Neuronal stem cell (in vitro differentiated cells): Measurements from ENCODE around the gene GAGE12G.
"Not testable (repeated sequence)": the region's sequence is repeated elsewhere in the genome, so short reads cannot be mapped to it uniquely, and the experiment has no call there.

Source experiments
- DNase-seq: peaks from one replicate; pipeline ENCODE4 v3.0.0-alpha.2; 2013; ENCODE audit warnings: low spot score
- H2AFZ ChIP-seq: one replicate; pipeline ENCODE4 v1.6.1; 2013; ENCODE audit warnings: mild to moderate bottlenecking, low read length, inconsistent platforms
- H2AK5ac ChIP-seq: 2 replicates; pipeline ENCODE4 v1.6.1; 2013; ENCODE audit warnings: low read depth, mild to moderate bottlenecking, inconsistent platforms, low read length, moderate library complexity, mixed read lengths
- H2BK120ac ChIP-seq: 2 replicates; pipeline ENCODE4 v1.6.1; 2013; ENCODE audit warnings: low read depth, mild to moderate bottlenecking, inconsistent platforms, low read length, moderate library complexity, mixed read lengths
- H2BK12ac ChIP-seq: one replicate; pipeline ENCODE4 v1.6.1; 2013; ENCODE audit warnings: low read length, inconsistent platforms
- H2BK15ac ChIP-seq: 2 replicates; pipeline ENCODE4 v1.6.1; 2013; ENCODE audit warnings: mild to moderate bottlenecking, low read length, inconsistent platforms, mixed read lengths
- H2BK5ac ChIP-seq: one replicate; pipeline ENCODE4 v1.6.1; 2013; ENCODE audit warnings: inconsistent platforms, mild to moderate bottlenecking, low read length, moderate library complexity
- H3K14ac ChIP-seq: one replicate; pipeline ENCODE4 v1.6.1; 2013; ENCODE audit warnings: low read length, inconsistent platforms
- H3K18ac ChIP-seq: 2 replicates; pipeline ENCODE4 v1.6.1; 2013; ENCODE audit warnings: low read length, inconsistent platforms
- H3K23ac ChIP-seq: 2 replicates; pipeline ENCODE4 v1.6.1; 2013; ENCODE audit warnings: low read depth, mild to moderate bottlenecking, mixed read lengths, low read length, inconsistent platforms; ENCODE audit not compliant: poor library complexity
- H3K27ac ChIP-seq: replicated peaks from 3 replicates; pipeline ENCODE4 v1.5.1; 2013; ENCODE audit warnings: low read length, inconsistent platforms
- H3K27me3 ChIP-seq, 3 experiments: 2 replicates each; pipeline ENCODE4 v1.6.1; 2013; ENCODE audit warnings: low read length in 3 of 3, mild to moderate bottlenecking in 2 of 3, inconsistent platforms in 1 of 3, low read depth in 1 of 3, mixed read lengths in 1 of 3, moderate library complexity in 1 of 3; ENCODE audit not compliant: control insufficient read depth in 3 of 3, insufficient read depth in 3 of 3
- H3K36me3 ChIP-seq, 2 donors: replicated peaks in 1 of 2; 2 replicates each; pipeline ENCODE4 v1.6.1; 2013; ENCODE audit warnings: low read length in 2 of 2; ENCODE audit not compliant: control insufficient read depth in 2 of 2, insufficient read depth in 2 of 2
- H3K4ac ChIP-seq: 2 replicates; pipeline ENCODE4 v1.6.1; 2013; ENCODE audit warnings: inconsistent platforms, mild to moderate bottlenecking, low read length, moderate library complexity
- H3K4me1 ChIP-seq, 2 donors: 1 replicate in 1 of 2; 2 replicates in 1 of 2; pipeline ENCODE4 v1.6.1; 2013; ENCODE audit warnings: low read length in 2 of 2, low read depth in 1 of 2; ENCODE audit not compliant: control insufficient read depth in 2 of 2, insufficient read depth in 1 of 2
- H3K4me2 ChIP-seq: one replicate; pipeline ENCODE4 v1.6.1; 2013; ENCODE audit warnings: mild to moderate bottlenecking, low read length, inconsistent platforms; ENCODE audit not compliant: insufficient read depth, poor library complexity, severe bottlenecking
- H3K4me3 ChIP-seq, 2 donors: 2 replicates each; pipeline ENCODE4 v1.5.1; 2013; ENCODE audit warnings: low read length in 2 of 2, mild to moderate bottlenecking in 2 of 2, inconsistent platforms in 1 of 2, moderate library complexity in 1 of 2
- H3K79me1 ChIP-seq: one replicate; pipeline ENCODE4 v1.6.1; 2013; ENCODE audit warnings: low read depth, mild to moderate bottlenecking, inconsistent platforms, low read length, moderate library complexity
- H3K9ac ChIP-seq: one replicate; pipeline ENCODE4 v1.6.1; 2013; ENCODE audit warnings: mild to moderate bottlenecking, low read depth, low read length, inconsistent platforms; ENCODE audit not compliant: poor library complexity
- H3K9me3 ChIP-seq, 2 donors: replicated peaks in 1 of 2; 2 replicates each; pipeline versions ENCODE3 to v1.6.1; 2013; ENCODE audit warnings: low read length in 2 of 2, mild to moderate bottlenecking in 2 of 2, inconsistent platforms in 1 of 2, low read depth in 1 of 2, mixed read lengths in 1 of 2, moderate library complexity in 1 of 2; ENCODE audit not compliant: control insufficient read depth in 2 of 2, insufficient read depth in 1 of 2
- H4K8ac ChIP-seq: one replicate; pipeline ENCODE4 v1.6.1; 2013; ENCODE audit warnings: low read depth, mild to moderate bottlenecking, inconsistent platforms, low read length, moderate library complexity
- H4K91ac ChIP-seq: one replicate; pipeline ENCODE4 v1.6.1; 2013; ENCODE audit warnings: low read length, low read depth, mild to moderate bottlenecking, inconsistent platforms; ENCODE audit not compliant: poor library complexity
- WGBS, 2 donors: extraction: QIAGEN DNeasy Blood & Tissue Kit; methylation state at CpG; one replicate each; pipeline ENCODE4 v1.1.7; 2013; ENCODE audit warnings: missing lambda C conversion rate in 2 of 2, mixed read lengths in 1 of 2; ENCODE audit not compliant: insufficient read length in 2 of 2, insufficient replicate concordance in 1 of 2; ENCODE audit errors: extremely low coverage in 2 of 2; 5-methylcytosine and 5-hydroxymethylcytosine counted together

The GAGE12G gene

DNA sequence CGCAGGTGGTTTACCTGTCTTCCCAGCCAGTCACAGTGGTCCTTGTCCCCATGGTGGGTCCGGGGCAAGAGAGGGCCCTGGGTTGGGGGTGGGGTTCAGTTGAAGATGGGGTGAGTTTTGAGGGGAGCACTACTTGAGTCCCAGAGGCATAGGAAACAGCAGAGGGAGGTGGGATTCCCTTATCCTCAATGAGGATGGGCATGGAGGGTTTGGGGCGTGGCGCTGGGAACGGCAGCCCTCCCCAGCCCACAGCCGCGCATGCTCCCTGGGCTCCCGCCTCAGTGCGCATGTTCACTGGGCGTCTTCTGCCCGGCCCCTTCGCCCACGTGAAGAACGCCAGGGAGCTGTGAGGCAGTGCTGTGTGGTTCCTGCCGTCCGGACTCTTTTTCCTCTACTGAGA lies 19.0 kb downstream of the GAGE12G start, which contains the start of gene GAGE2A:
TSS of gene GAGE2A (plus strand) at position 301 of the 400 bp plus-strand sequence. CDS start 1,155 bp downstream, outside the sequence.
- H2BK12ac ChIP-seq, H3K9me3 ChIP-seq, H3K27ac ChIP-seq, H3K18ac ChIP-seq, H3K36me3 ChIP-seq, H3K4ac ChIP-seq, H2BK5ac ChIP-seq, H3K4me1 ChIP-seq, H4K91ac ChIP-seq, H2AFZ ChIP-seq, H3K4me3 ChIP-seq, H2AK5ac ChIP-seq, H3K27me3 ChIP-seq, H3K4me2 ChIP-seq, H3K14ac ChIP-seq, DNase-seq, H4K8ac ChIP-seq, H2BK120ac ChIP-seq, H3K9ac ChIP-seq, H3K23ac ChIP-seq, H3K79me1 ChIP-seq, H2BK15ac ChIP-seq: not testable (repeated sequence)
- WGBS, 2 donors: no CpG with 5 or more reads among the region's 16 CpGs

DNA sequence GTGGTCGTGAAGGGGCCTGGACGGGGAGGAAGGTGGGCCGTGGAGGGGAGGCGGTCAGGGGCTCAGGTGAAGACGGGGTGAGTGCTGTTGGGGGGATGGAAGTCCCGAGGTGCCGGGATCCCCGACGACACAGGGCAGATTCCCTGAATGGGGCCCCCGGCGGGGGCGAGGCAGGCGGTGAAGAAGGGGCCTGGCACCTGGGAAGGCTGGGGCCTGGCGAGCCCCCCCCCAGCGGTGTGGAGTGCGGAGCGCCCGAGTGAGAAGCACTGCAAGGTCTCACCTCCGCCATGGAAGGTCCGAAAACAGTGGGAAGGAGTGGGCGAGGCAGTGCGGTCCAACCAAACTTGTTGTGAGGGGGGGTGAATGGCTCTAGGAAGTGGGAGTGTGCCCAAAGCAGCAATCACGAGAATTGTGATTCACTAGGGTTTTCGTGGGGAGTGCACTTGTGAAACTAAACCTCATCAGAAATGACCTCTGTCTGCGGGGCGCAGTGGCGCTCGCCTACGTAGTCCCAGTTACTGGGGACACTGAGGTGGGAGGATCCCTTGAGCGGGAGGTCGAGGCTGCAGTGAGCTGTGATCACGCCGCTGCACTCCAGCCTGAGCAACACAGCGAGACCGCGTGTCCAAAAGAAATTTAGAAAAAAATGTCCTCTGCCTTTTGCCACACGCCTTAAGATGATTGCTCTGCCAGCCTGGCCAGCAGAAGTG lies 19.7 kb downstream of the GAGE12G start:
- not testable (repeated sequence) for DNase-seq, H2BK15ac ChIP-seq, H3K4ac ChIP-seq, H3K18ac ChIP-seq, H3K27ac ChIP-seq, H3K9me3 ChIP-seq, H3K27me3 ChIP-seq, H3K4me3 ChIP-seq, H2AK5ac ChIP-seq, H3K4me1 ChIP-seq, H3K9ac ChIP-seq, H3K36me3 ChIP-seq, H4K8ac ChIP-seq, H3K4me2 ChIP-seq, H2BK120ac ChIP-seq, H3K23ac ChIP-seq, H3K14ac ChIP-seq, H2AFZ ChIP-seq, H2BK12ac ChIP-seq, H3K79me1 ChIP-seq, H2BK5ac ChIP-seq, H4K91ac ChIP-seq
- WGBS, 2 donors: no CpG with 5 or more reads among the region's 37 CpGs

DNA sequence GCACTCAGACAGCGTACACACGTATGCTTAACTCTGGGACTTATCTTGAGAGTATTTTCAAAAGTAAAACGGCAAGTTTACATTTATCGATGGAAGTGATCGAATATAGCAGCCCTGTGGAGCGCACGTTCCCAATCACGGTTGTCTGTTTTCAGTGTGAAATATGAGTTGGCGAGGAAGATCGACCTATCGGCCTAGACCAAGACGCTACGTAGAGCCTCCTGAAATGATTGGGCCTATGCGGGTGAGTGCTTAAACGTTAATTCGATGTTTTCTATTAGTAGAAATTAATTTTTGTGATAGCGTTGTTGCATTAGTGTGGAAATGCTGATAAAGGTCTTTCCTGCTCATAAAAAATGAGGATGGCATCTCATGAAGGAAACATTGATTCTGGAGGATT lies 20.3 kb downstream of the GAGE12G start:
- not testable (repeated sequence) for H3K4me2 ChIP-seq, H3K79me1 ChIP-seq, H3K27me3 ChIP-seq, H2BK120ac ChIP-seq, H3K23ac ChIP-seq, H3K18ac ChIP-seq, H2BK5ac ChIP-seq, H3K27ac ChIP-seq, H3K14ac ChIP-seq, H4K91ac ChIP-seq, H3K4ac ChIP-seq, H2AFZ ChIP-seq, H4K8ac ChIP-seq, DNase-seq, H2BK12ac ChIP-seq, H3K36me3 ChIP-seq, H3K9ac ChIP-seq, H3K9me3 ChIP-seq, H3K4me1 ChIP-seq, H2AK5ac ChIP-seq, H2BK15ac ChIP-seq, H3K4me3 ChIP-seq
- no CpG with 5 or more reads among the region's 17 CpGs for WGBS, 2 donors

DNA sequence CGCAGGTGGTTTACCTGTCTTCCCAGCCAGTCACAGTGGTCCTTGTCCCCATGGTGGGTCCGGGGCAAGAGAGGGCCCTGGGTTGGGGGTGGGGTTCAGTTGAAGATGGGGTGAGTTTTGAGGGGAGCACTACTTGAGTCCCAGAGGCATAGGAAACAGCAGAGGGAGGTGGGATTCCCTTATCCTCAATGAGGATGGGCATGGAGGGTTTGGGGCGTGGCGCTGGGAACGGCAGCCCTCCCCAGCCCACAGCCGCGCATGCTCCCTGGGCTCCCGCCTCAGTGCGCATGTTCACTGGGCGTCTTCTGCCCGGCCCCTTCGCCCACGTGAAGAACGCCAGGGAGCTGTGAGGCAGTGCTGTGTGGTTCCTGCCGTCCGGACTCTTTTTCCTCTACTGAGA lies 28.5 kb downstream of the GAGE12G start, which contains the start of gene GAGE1:
TSS of gene GAGE1 (plus strand) at position 301 of the 400 bp plus-strand sequence. CDS start 1,155 bp downstream, outside the sequence.
- not testable (repeated sequence) for H3K23ac ChIP-seq, H4K91ac ChIP-seq, H2AK5ac ChIP-seq, H2BK15ac ChIP-seq, H3K4me3 ChIP-seq, H3K14ac ChIP-seq, H3K9me3 ChIP-seq, H3K4me2 ChIP-seq, H3K79me1 ChIP-seq, H3K4ac ChIP-seq, H3K4me1 ChIP-seq, DNase-seq, H2BK120ac ChIP-seq, H2AFZ ChIP-seq, H3K18ac ChIP-seq, H4K8ac ChIP-seq, H3K36me3 ChIP-seq, H3K27me3 ChIP-seq, H3K27ac ChIP-seq, H2BK5ac ChIP-seq, H2BK12ac ChIP-seq, H3K9ac ChIP-seq
- WGBS, 2 donors: no CpG with 5 or more reads among the region's 16 CpGs
